RWPE1 (cell line): ENCODE data around the gene TKFC.

Experiments
- CTCF ChIA-PET: fragments of 350-600 bp; sonication (Branson Sonifier 250); formaldehyde crosslinking; extraction: SDS; loops from one replicate; lab custom pipeline; 2021; lab: Yijun Ruan, JAX
- POLR2A ChIA-PET: fragments of 400-600 bp; formaldehyde crosslinking; extraction: SDS; loops from one replicate; lab custom pipeline; 2020; ENCODE audit warnings: antibody characterized with exemption; ENCODE audit not compliant: low non-redundant PET; lab: Yijun Ruan, JAX
- DNase-seq: peaks from one replicate; pipeline ENCODE4 v3.0.0; 2012; ENCODE audit warnings: low spot score
- H3K27ac ChIP-seq: fragments of 450-650 bp; 2 replicates; pipeline ENCODE4 v1.5.1; 2017
- CTCF ChIP-seq: fragments of 450-650 bp; conservative IDR thresholded peaks from 2 replicates; pipeline ENCODE4 v1.5.1; 2017; ENCODE audit warnings: low read depth, mild to moderate bottlenecking

The TKFC gene

DNA sequence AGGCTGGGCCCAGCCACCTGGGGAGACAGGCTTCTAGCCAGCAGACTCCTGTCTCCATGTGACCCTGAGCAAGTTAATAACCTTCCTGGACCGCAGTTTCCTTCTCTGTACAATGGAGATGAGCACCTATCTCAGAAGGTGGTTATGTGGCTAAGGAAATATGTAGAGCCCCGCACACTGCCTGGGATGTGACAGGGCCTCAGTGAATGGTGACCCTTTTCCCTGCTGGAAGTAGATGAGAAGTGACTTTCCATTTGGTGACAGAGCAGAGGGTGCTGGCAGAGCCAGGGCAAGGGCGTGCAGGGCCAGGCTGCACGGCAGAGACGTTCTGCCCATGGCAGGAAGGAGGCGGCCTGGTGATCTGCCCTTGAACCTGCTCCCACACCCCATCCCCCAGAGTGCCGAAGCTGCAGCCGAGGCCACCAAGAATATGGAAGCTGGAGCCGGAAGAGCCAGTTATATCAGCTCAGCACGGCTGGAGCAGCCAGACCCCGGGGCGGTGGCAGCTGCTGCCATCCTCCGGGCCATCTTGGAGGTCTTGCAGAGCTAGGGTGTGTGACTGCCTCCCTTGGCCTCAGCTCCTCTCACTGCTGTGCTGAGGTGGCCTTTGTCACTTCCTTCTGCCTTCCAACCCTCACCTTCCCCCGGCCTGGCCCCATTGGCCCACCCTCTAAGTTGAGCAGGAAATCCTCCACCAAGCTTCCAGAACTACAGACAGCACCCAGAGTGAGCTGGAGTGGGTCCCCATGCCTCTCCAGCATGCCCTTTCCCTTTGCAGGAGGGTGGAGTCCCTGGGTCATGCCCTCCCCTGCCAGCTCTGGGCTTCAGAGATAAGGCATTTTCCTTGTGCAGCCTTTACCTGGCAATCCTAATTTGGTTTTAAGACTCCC is 13.2 kb downstream of the TKFC start:
- DNase-seq: no peak
- ChIA-PET POLR2A (interaction anchor here (0.9 kb wide), 1 partner anchor 15 kb away, joined by 3 read pairs; no protein-coding TSS in a partner anchor), CTCF (interaction anchor here (0.7 to 1.2 kb wide), 3 partner anchors 10 to 996 kb away, joined by 3 to 8 read pairs (median 3); no protein-coding TSS in a partner anchor)
- TF ChIP-seq CTCF: no peak
- H3K27ac ChIP-seq: peak overlapping the region; percentile 52

GRCh38 chr11:61347916-61348461 is 15.0 kb downstream of the TKFC start:
- TF ChIP-seq CTCF: no peak
- CTCF ChIA-PET: interaction anchor here (1.0 to 4.0 kb wide), 3 partner anchors 12 to 38 kb away, joined by 4 to 13 read pairs (median 6); no protein-coding TSS in a partner anchor

GRCh38 chr11:61349189-61349751 is 16.2 kb downstream of the TKFC start:
- no peak for DNase-seq
- peak overlapping the region; percentile 56 for H3K27ac ChIP-seq
- ChIA-PET POLR2A (interaction anchor here (1.2 to 1.4 kb wide), 2 partner anchors 12 to 37 kb away, joined by 3 read pairs; partner anchors contain the start of genes CYB561A3 and TMEM138), CTCF (interaction anchor here (1.3 to 4.0 kb wide), 2 partner anchors 13 to 36 kb away, joined by 6 to 13 read pairs; no protein-coding TSS in a partner anchor)
- no peak for TF ChIP-seq CTCF

More at GRCh38 chr11:61347916-61348461, 15.0 kb downstream of the TKFC start:
- POLR2A ChIA-PET: interaction anchor here (1.4 kb wide), 1 partner anchor 38 kb away, joined by 3 read pairs; no protein-coding TSS in a partner anchor
- DNase-seq: no peak
- H3K27ac ChIP-seq: peak overlapping the region; percentile 52

DNA sequence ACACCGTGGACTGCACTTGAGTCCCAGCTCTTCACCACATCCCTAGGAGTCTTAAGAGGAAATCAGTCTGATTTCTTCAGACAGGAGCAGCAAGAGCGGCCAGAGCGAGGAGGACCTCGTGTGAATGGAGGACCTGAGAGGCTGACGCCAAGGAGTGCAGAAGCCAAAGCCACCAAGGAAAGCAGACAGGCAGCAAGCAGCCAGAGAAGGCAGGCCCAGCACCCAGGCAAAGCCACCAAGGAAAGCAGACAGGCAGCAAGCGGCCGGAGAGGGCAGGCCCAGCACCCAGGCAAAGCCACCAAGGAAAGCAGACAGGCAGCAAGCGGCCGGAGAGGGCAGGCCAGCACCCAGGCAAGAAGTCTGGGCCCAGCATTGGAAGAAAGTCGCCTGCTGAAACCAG is 16.9 kb downstream of the TKFC start:
- H3K27ac ChIP-seq: peak overlapping the region; percentile 56
- DNase-seq: no peak
- TF ChIP-seq CTCF: no peak
- POLR2A ChIA-PET: interaction anchor here (1.2 kb wide), 1 partner anchor 12 kb away, joined by 3 read pairs; the partner anchor contains the start of genes CYB561A3 and TMEM138
- CTCF ChIA-PET: interaction anchor here (4.0 kb wide), 1 partner anchor 14 kb away, joined by 13 read pairs; no protein-coding TSS in a partner anchor

DNA sequence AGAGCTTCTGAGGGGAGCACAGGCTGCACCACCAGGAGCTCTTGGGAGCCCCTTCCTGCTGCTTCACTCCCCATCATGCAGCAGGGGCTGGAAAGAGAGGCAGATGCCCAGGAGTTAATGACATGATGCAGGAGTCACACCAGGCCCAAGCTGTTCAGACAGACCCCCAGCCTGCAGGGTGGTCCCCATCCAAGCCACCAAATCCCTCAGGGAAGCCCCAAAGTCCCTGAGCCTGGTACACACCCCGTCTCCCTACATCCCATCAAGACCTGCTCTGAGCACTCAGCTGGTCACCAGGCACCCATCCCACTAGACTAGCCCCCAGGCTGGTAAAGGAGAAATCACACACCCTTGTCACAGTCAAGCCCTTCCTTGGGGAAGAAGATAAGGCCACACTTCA is 17.3 kb downstream of the TKFC start:
- DNase-seq: no peak
- CTCF ChIA-PET: interaction anchor here (4.0 kb wide), 1 partner anchor 14 kb away, joined by 13 read pairs; no protein-coding TSS in a partner anchor
- peak overlapping the region; percentile 56 for H3K27ac ChIP-seq
- no peak for TF ChIP-seq CTCF
- POLR2A ChIA-PET: interaction anchor here (1.2 kb wide), 1 partner anchor 11 kb away, joined by 3 read pairs; the partner anchor contains the start of genes CYB561A3 and TMEM138
